Astrocyte (in vitro differentiated cells and primary cell): ENCODE results near the gene KISS1R.

Source experiments
- CTCF ChIP-seq: IDR thresholded peaks from 2 replicates; pipeline ENCODE4 v1.5.1; 2011; ENCODE audit warnings: low read depth, mild to moderate bottlenecking, inconsistent platforms, low read length, moderate library complexity; ENCODE audit not compliant: insufficient read depth
- EZH2 ChIP-seq: IDR thresholded peaks from 2 replicates; pipeline ENCODE4 v1.6.1; 2012; ENCODE audit warnings: mild to moderate bottlenecking, low read length, inconsistent platforms; ENCODE audit not compliant: insufficient read depth

DNA sequence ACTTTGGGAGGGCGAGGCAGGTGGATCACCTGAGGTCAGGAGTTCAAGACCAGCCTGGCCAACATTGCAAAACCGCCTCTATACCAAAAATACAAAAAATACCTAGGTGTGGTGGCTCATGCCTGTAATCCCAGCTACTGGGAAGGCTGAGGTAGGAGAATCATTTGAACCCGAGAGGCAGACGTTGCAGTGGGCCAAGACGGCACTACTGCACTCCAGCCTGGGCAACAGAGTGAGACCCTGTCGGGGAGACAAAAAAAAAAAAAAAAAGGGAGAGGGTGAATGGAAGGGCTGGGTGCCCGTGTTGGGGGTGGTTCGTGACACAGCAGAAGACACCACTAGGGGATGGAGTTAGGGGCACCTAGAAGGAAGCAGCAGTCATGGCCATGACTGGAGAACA lies 46.8 kb upstream of the KISS1R start:
- TF ChIP-seq CTCF, result no peak
- TF ChIP-seq EZH2, result no peak
